ENCODE results near the gene ABHD14A.

DNA sequence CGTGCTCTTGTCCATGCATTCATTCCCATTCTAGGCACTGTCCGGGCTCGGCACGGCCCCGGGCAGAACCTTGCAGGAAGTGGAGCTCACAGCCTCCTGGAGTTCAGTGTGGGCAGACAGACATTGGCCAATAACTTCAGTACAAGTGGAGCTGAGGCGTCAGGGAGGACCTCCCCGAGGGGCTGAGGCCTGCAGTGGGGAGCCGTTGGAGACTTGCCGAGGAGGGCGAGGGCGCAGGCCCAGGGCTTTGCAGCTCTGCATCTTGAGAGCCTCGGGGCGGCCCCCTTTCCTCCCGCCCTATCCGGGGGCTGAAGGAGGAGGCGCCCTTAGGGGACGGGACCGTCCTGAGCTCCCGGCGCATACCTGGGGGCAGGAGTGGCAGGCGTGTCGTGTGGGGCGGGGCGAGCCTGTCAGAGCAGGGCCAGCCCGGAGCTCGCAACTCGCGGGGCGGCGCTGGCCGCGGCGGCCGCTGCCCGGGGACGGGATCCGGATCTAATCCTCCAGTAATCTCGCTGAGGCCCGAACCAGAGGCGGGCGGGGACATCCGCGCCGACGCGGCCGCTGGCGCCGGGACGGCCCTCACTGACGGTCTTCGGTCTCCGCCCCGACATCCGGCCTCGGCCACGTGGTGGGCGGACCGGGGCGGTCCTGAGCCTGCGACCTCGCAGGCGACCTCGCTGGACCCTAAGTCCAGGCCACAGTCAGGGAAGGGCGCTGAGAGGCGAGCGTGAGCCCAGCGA, 8.1 kb downstream of the ABHD14A start, which contains the start of gene ACY1:
- TF ChIP-seq TCF4 (CRISPR knock-in tag; IDR thresholded peaks at IDR 0.05; ENCODE audit: borderline replicate concordance) (no peak), ARNTL (CRISPR knock-in tag; IDR thresholded peaks at IDR 0.05; ENCODE audit: borderline replicate concordance, low read depth) (no peak)
- TF ChIP-seq, protein P1, sequence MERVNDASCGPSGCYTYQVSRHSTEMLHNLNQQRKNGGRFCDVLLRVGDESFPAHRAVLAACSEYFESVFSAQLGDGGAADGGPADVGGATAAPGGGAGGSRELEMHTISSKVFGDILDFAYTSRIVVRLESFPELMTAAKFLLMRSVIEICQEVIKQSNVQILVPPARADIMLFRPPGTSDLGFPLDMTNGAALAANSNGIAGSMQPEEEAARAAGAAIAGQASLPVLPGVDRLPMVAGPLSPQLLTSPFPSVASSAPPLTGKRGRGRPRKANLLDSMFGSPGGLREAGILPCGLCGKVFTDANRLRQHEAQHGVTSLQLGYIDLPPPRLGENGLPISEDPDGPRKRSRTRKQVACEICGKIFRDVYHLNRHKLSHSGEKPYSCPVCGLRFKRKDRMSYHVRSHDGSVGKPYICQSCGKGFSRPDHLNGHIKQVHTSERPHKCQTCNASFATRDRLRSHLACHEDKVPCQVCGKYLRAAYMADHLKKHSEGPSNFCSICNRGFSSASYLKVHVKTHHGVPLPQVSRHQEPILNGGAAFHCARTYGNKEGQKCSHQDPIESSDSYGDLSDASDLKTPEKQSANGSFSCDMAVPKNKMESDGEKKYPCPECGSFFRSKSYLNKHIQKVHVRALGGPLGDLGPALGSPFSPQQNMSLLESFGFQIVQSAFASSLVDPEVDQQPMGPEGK (CRISPR knock-in tag; IDR thresholded peaks at IDR 0.05; ENCODE audit: borderline replicate concordance), result no peak

All from SK-N-SH treated with all-trans-retinoic acid at 6 μM for 48 hours (cell line).